Endodermal cell (in vitro differentiated cells): ENCODE results near the gene DEFB121. TPM values are rescaled to one million over a fixed set of nuclear protein-coding genes. Genes with fewer than 3 reads are reported as not detected.

Experiments used
- DNase-seq: peaks from one replicate; pipeline ENCODE4 v3.0.0-alpha.2; 2017
- H3K27ac ChIP-seq: 2 replicates; pipeline ENCODE4 v1.5.1; 2013; ENCODE audit warnings: mild to moderate bottlenecking, low read depth, low read length, moderate library complexity
- H3K27me3 ChIP-seq: 2 replicates; pipeline ENCODE4 v1.6.1; 2013; ENCODE audit warnings: mild to moderate bottlenecking, low read length, moderate library complexity; ENCODE audit not compliant: insufficient read depth, control insufficient read depth, poor library complexity, severe bottlenecking
- H3K36me3 ChIP-seq: 2 replicates; pipeline ENCODE4 v1.7.0; 2013; ENCODE audit warnings: mild to moderate bottlenecking, low read length, moderate library complexity; ENCODE audit not compliant: control insufficient read depth, insufficient read depth
- H3K4me1 ChIP-seq: one replicate; pipeline ENCODE4 v1.7.0; 2013; ENCODE audit warnings: low read length; ENCODE audit not compliant: control insufficient read depth, insufficient read depth
- H3K4me3 ChIP-seq: 2 replicates; pipeline ENCODE4 v1.5.1; 2013; ENCODE audit warnings: mild to moderate bottlenecking, low read length, moderate library complexity
- H3K9ac ChIP-seq: 2 replicates; pipeline ENCODE4 v1.6.1; 2013; ENCODE audit warnings: mild to moderate bottlenecking, low read length, moderate library complexity; ENCODE audit not compliant: poor library complexity, severe bottlenecking; ENCODE audit errors: extremely low read depth
- H3K9me3 ChIP-seq: 2 replicates; pipeline ENCODE4 v1.6.1; 2013; ENCODE audit warnings: mild to moderate bottlenecking, low read length, moderate library complexity; ENCODE audit not compliant: control insufficient read depth
- H3K27ac Mint-ChIP-seq: 2 replicates; pipeline ENCODE4 v1.8.0; 2020; ENCODE audit warnings: mixed read lengths
- H3K27me3 Mint-ChIP-seq: 2 replicates; pipeline ENCODE4 v1.8.0; 2021; ENCODE audit warnings: mild to moderate bottlenecking, mixed read lengths; ENCODE audit not compliant: insufficient read depth
- H3K36me3 Mint-ChIP-seq: 2 replicates; pipeline ENCODE4 v1.8.0; 2020; ENCODE audit warnings: low read depth, mixed read lengths
- H3K4me1 Mint-ChIP-seq: 2 replicates; pipeline ENCODE4 v1.8.0; 2020; ENCODE audit warnings: mixed read lengths
- H3K4me3 Mint-ChIP-seq: 2 replicates; pipeline ENCODE4 v1.8.0; 2020; ENCODE audit warnings: mild to moderate bottlenecking, moderate library complexity, mixed read lengths
- H3K9me3 Mint-ChIP-seq: 2 replicates; pipeline ENCODE4 v1.8.0; 2020; ENCODE audit warnings: mild to moderate bottlenecking, mixed read lengths
- CTCF ChIP-seq: fragments of 200-600 bp; sonication (generic); conservative IDR thresholded peaks from 2 replicates; pipeline ENCODE4 v1.5.0; 2021; ENCODE audit warnings: antibody characterized with exemption, mild to moderate bottlenecking
- WGBS, 2 experiments: methylation state at CpG; one replicate each; pipeline versions ENCODE4 v1.1.5 to v1.1.7; 2013; ENCODE audit warnings: missing lambda C conversion rate in 2 of 2, mixed read lengths in 1 of 2; ENCODE audit not compliant: insufficient coverage in 1 of 2, insufficient read length in 1 of 2; 5-methylcytosine and 5-hydroxymethylcytosine counted together
- total RNA-seq, 2 donors: library from RNA; stranded (reverse); fragmentation: NEBNext Ultra II Directional in 1 of 2; extraction: Animal tissue kit (Norgen Biotek cat#: 25700) in 1 of 2; gene quantifications; 2 replicates in 1 of 2; 3 replicates in 1 of 2; pipeline ENCODE4 v1.2.1, GENCODE V29; 2021

The DEFB121 gene
- total RNA-seq, 2 donors from 2014 or later = not detected

DNA sequence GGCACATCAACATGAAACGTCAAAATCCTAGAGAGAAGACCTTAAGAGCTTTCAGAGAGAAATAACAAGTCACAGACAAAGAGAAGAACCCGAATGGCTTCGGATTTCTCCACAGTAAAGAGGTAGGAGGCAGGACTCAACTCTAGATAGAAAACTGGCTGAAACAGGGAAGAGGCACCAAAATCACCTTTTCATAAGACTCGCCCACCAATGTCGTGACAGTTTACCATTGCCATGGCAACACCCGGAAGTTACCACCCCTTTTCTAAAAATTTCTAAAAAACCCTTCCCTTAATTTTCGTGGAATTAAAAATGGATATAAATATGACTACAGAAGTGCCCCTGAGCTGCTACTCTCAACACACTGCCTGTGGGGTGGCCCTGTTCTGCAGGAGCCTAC lies 12.3 kb upstream of the DEFB121 start:
- no peak overlapping the region for H3K9ac ChIP-seq

DNA sequence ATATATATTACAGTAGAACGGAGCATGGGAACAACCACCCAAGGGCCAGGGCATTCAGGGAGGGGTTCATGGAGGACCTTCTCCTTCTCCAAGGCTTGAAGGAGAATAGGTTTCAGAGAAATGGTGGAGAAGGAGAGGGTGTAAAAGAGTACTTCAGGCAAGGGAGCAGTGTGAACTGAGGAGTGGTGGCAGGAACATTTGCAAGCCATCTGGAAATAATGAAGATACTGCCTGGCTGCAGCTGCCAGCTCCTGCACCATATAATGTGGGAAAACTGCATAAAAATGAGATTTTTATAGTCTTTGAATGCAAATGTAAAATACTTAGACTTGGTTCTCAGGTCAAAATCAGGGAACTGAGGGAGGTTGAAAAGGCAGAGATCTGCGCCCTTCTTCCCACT lies 9.6 kb upstream of the DEFB121 start:
- H3K36me3 ChIP-seq = no peaks in the 10 kb centered on the region
- H3K27ac ChIP-seq = no peak overlapping the region
- H3K27me3 Mint-ChIP-seq = no peaks in the 10 kb centered on the region
- H3K4me1 Mint-ChIP-seq = no peaks in the 10 kb centered on the region
- no peak for TF ChIP-seq CTCF
- H3K4me1 ChIP-seq = no peaks in the 10 kb centered on the region
- no peak for DNase-seq
- peaks cover 59% of the 10 kb centered on the region for H3K9me3 ChIP-seq
- H3K4me3 Mint-ChIP-seq = no peak overlapping the region
- peaks cover 95% of the 10 kb centered on the region for H3K9me3 Mint-ChIP-seq
- WGBS, 2 experiments = 83 to 86% methylated on average over 1 to 2 of the region's 2 CpGs
- no peak overlapping the region for H3K27ac Mint-ChIP-seq
- H3K36me3 Mint-ChIP-seq = no peaks in the 10 kb centered on the region
- no peaks in the 10 kb centered on the region for H3K27me3 ChIP-seq
- H3K9ac ChIP-seq = no peak overlapping the region
- no peak overlapping the region for H3K4me3 ChIP-seq

More for the DNA sequence above, 12.3 kb upstream of the DEFB121 start:
- no peaks in the 10 kb centered on the region for H3K4me1 Mint-ChIP-seq
- Histone ChIP-seq H3K36me3 (no peaks in the 10 kb centered on the region), H3K4me3 (no peak overlapping the region), H3K4me1 (no peaks in the 10 kb centered on the region), H3K9me3 (peaks cover 41% of the 10 kb centered on the region), H3K27ac (no peak overlapping the region), H3K27me3 (no peaks in the 10 kb centered on the region)
- peaks cover 94% of the 10 kb centered on the region for H3K9me3 Mint-ChIP-seq
- H3K27ac Mint-ChIP-seq = no peak overlapping the region
- H3K4me3 Mint-ChIP-seq = no peak overlapping the region
- WGBS, 2 experiments = 38 to 77% methylated on average over 1 to 7 of the region's 7 CpGs
- no peaks in the 10 kb centered on the region for H3K36me3 Mint-ChIP-seq
- no peak for TF ChIP-seq CTCF
- H3K27me3 Mint-ChIP-seq = no peaks in the 10 kb centered on the region
- DNase-seq = no peak

DNA sequence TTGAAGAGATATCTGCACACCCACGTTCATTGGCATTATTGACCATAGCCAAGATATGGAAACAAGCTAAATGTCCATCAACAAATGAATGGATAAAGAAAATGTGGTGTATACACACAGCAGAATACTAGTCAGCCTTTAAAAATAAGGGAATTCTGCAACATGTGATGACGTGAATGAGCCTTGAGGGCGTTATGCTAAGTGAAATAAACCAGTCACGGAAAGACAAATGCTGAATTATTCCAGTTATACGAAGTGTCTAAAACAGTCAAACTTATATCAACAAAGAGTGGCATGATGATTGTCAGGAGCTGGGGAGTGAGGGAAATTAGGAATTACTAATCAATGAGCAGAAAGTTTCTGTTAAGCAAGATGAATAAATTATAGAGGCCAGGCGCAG lies 8.4 kb upstream of the DEFB121 start:
- no peaks in the 10 kb centered on the region for H3K4me1 Mint-ChIP-seq
- H3K36me3 Mint-ChIP-seq = no peaks in the 10 kb centered on the region
- no peak overlapping the region for H3K4me3 Mint-ChIP-seq
- Histone ChIP-seq H3K27ac (no peak overlapping the region), H3K36me3 (no peaks in the 10 kb centered on the region), H3K4me1 (no peaks in the 10 kb centered on the region), H3K9ac (no peak overlapping the region), H3K27me3 (no peaks in the 10 kb centered on the region), H3K9me3 (peaks cover 56% of the 10 kb centered on the region), H3K4me3 (no peak overlapping the region)
- H3K9me3 Mint-ChIP-seq = peaks cover 95% of the 10 kb centered on the region
- no peak for DNase-seq
- TF ChIP-seq CTCF = no peak
- H3K27ac Mint-ChIP-seq = no peak overlapping the region
- 74 to 77% methylated on average over 5 to 6 of the region's 6 CpGs for WGBS, 2 experiments
- H3K27me3 Mint-ChIP-seq = no peaks in the 10 kb centered on the region
